Effector CD4-positive, alpha-beta T cell (primary cell): ENCODE results near the gene CT47A7. TPM values are rescaled to one million over a fixed set of nuclear protein-coding genes. Genes with fewer than 3 reads are reported as not detected.
"Not testable (repeated sequence)": the region's sequence is repeated elsewhere in the genome, so short reads cannot be mapped to it uniquely, and the experiment has no call there.

Source experiments
- DNase-seq: peaks from one replicate; pipeline ENCODE4 v3.0.0-alpha.2; 2020
- total RNA-seq: gene quantifications from one replicate; lab custom pipeline; 2026; lab: John Stamatoyannopoulos, UW

Gene CT47A7
- total RNA-seq = not detected

- DNase-seq = not testable (repeated sequence)
These were observed at the start of gene CT47A7 for GRCh38 chrX:120956500-120956899. CT47A7 (minus strand) TSS chrX:120956600; CDS start chrX:120956345, 255 bp downstream.

GRCh38 chrX:121000589-121000988 lies 44.2 kb upstream of the CT47A7 start:
- DNase-seq = no peak

DNA sequence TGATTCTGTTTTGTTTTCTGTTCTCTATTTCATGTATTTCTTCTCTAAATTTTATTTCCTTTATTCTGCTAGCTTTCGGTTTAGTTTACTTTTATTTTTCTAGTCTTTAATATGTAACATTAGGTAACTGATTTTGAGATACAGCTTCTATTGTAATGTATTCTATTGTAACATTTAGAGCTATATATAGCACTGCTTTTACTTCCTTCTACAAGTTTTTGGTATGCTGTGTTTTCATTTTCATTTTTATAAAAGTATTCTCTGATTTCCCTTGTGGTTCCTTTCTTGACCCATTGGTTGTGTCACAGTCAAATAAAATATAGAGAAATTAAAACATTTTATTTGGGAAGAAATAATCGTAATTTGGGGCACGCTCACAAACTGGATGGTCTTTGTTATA lies 43.0 kb upstream of the CT47A7 start:
- DNase-seq = no peak

- DNase-seq = not testable (repeated sequence)
These were observed 29.3 kb upstream of the CT47A7 start, which contains the start of gene CT47A1 for GRCh38 chrX:120985660-120986059. CT47A1 (minus strand) TSS chrX:120985760; CDS start chrX:120985529, 231 bp downstream.
